PC-3 (cell line): ENCODE measurements around the gene ATP6V1G3.

Source experiments
- CTCF ChIP-seq: fragments of 300-600 bp; sonication (generic); conservative IDR thresholded peaks from 2 replicates; pipeline ENCODE4 v1.5.1; 2017; ENCODE audit warnings: antibody characterized with exemption, low read depth, mild to moderate bottlenecking, low read length
- EZH2 ChIP-seq: fragments of 300-600 bp; sonication (generic); IDR thresholded peaks from one replicate; pipeline ENCODE4 v1.6.1; 2017; ENCODE audit warnings: antibody characterized with exemption, mild to moderate bottlenecking, low read length; ENCODE audit not compliant: unreplicated experiment
- EZH2phosphoT487 ChIP-seq: fragments of 300-600 bp; sonication (generic); IDR thresholded peaks from 2 replicates; pipeline ENCODE4 v1.6.1; 2018; ENCODE audit warnings: mild to moderate bottlenecking, antibody characterized with exemption, low read length, borderline replicate concordance

- no peak for TF ChIP-seq CTCF
- no peak for TF ChIP-seq EZH2phosphoT487
- no peak for TF ChIP-seq EZH2
These were observed 3.8 kb upstream of the ATP6V1G3 start for GRCh38 chr1:198544265-198544664.
